ENCODE measurements around the gene HES5. TPM values are rescaled to one million over a fixed set of nuclear protein-coding genes. Genes with fewer than 3 reads are reported as not detected.

The HES5 gene
- total RNA-seq, 6 donors from 2014 or later, result 0.31 to 1.6 (median 0.92) TPM; not detected in 2

DNA sequence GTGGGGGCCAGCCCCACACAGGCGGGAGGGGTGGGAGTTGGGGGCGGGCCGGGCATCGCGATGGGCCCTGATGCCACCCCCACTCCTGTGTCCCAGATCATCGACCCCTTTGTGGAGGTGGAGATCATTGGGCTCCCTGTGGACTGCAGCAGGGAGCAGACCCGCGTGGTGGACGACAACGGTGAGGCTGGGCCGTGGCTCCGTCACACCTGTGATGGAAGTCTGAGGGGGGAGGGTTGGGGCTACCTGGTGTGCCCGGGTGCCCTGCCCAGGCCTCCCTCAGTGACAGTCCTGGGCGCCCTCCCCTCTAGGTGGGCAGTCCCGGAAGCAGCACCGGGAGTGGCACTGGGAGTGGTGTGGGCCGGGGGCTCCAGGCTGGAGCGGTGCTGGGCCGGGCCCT is 31.4 kb downstream of the HES5 start:
- ATAC-seq (ENCODE audit: low FRiP score in 2 of 2), result no peak
- Histone ChIP-seq H3K4me1 (peaks cover 0 to 13% (median 7%) of the 10 kb centered on the region in 4 donors), H3K9me3 (no peaks in the 10 kb centered on the region), H3K36me3 (no peaks in the 10 kb centered on the region), H3K27me3 (peaks cover 0 to 7% (median 0%) of the 10 kb centered on the region in 4 donors), H3K4me3 (no peak overlapping the region), H3K27ac (no peak overlapping the region)
- TF ChIP-seq POLR2A (IDR thresholded peaks at IDR 0.05) (no peak), EP300 (IDR thresholded peaks at IDR 0.05) (no peak), POLR2AphosphoS5 (IDR thresholded peaks at IDR 0.05) (no peak)
- TF ChIP-seq, protein P1, sequence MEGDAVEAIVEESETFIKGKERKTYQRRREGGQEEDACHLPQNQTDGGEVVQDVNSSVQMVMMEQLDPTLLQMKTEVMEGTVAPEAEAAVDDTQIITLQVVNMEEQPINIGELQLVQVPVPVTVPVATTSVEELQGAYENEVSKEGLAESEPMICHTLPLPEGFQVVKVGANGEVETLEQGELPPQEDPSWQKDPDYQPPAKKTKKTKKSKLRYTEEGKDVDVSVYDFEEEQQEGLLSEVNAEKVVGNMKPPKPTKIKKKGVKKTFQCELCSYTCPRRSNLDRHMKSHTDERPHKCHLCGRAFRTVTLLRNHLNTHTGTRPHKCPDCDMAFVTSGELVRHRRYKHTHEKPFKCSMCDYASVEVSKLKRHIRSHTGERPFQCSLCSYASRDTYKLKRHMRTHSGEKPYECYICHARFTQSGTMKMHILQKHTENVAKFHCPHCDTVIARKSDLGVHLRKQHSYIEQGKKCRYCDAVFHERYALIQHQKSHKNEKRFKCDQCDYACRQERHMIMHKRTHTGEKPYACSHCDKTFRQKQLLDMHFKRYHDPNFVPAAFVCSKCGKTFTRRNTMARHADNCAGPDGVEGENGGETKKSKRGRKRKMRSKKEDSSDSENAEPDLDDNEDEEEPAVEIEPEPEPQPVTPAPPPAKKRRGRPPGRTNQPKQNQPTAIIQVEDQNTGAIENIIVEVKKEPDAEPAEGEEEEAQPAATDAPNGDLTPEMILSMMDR (IDR thresholded peaks at IDR 0.05), result no peak
- WGBS, 2 donors, result 64 to 79% methylated on average over 6 to 19 of the region's 19 CpGs
- no peak for DNase-seq

GRCh38 chr1:2497891-2498290 is 32.2 kb downstream of the HES5 start:
- no peak overlapping the region for H3K27ac ChIP-seq
- peaks cover 0 to 7% (median 0%) of the 10 kb centered on the region in 4 donors for H3K27me3 ChIP-seq
- H3K36me3 ChIP-seq, result no peaks in the 10 kb centered on the region
- WGBS, 2 donors, result 40 to 59% methylated on average over 1 to 3 of the region's 4 CpGs
- TF ChIP-seq, protein P1 (IDR thresholded peaks at IDR 0.05), result no peak
- TF ChIP-seq POLR2AphosphoS5 (IDR thresholded peaks at IDR 0.05), result no peak
- H3K4me1 ChIP-seq, result peaks cover 0 to 9% (median 7%) of the 10 kb centered on the region in 4 donors
- ATAC-seq (ENCODE audit: low FRiP score in 2 of 2) (no peak), DNase-seq (no peak)
- no peak overlapping the region for H3K4me3 ChIP-seq
- H3K9me3 ChIP-seq, result no peaks in the 10 kb centered on the region

DNA sequence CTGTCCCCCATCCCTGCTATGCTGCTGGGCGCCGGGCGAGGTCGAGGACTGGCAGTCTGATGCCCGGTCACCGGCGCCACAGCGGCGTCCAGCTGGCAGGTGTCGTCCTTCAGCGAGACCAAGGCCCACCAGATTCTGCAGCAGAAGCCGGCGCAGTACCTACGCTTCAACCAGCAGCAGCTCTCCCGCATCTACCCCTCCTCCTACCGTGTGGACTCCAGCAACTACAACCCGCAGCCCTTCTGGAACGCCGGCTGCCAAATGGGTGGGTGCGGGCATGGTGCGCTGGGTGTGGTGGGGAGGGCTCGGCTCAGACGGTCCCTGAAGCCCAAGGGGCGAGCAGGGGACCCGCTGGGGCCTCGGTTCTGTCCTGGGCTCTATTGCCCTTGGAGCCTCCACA is 33.3 kb downstream of the HES5 start:
- no peaks in the 10 kb centered on the region for H3K27me3 ChIP-seq
- no peak overlapping the region for H3K27ac ChIP-seq
- peaks cover 0 to 9% (median 7%) of the 10 kb centered on the region in 4 donors for H3K4me1 ChIP-seq
- 90 to 92% methylated on average over 13 to 26 of the region's 26 CpGs for WGBS, 2 donors
- no peaks in the 10 kb centered on the region for H3K36me3 ChIP-seq
- no peaks in the 10 kb centered on the region for H3K9me3 ChIP-seq
- no peak for DNase-seq
- no peak for ATAC-seq (ENCODE audit: low FRiP score in 2 of 2)
- H3K4me3 ChIP-seq, result no peak overlapping the region
- TF ChIP-seq EP300 (IDR thresholded peaks at IDR 0.05) (no peak), POLR2AphosphoS5 (IDR thresholded peaks at IDR 0.05) (no peak), POLR2A (IDR thresholded peaks at IDR 0.05) (no peak)
- TF ChIP-seq, protein P1 (IDR thresholded peaks at IDR 0.05), result no peak

DNA sequence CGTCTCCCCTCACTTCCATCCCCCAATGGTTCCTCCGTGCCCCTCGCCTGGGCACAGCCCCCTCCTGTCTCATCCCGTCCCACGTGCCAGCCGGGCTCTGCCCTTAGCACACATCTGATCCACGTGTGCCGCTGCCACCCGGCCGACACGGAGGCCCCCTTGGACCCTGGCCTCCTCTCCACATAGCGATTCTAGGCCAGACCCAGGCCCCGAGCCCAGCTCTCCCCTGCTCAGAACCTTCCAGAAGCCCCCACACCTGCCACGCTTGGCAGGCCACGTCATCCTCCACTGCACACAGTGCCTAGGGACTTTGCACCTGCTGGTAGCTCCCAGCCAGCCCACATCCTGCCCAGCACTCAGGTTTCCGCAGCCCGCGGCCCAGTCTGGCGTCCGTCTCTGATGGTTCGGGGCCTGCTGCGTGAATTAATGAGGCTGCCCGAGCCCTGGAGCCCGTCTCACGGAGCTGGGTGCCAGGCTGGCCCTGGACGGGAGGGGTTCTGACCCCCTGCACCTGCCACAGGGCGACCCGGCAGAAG is 33.9 kb downstream of the HES5 start:
- H3K4me1 ChIP-seq, result peaks cover 0 to 9% (median 7%) of the 10 kb centered on the region in 4 donors
- TF ChIP-seq, protein P1 (IDR thresholded peaks at IDR 0.05), result no peak
- no peak for TF ChIP-seq POLR2AphosphoS5 (IDR thresholded peaks at IDR 0.05)
- no peaks in the 10 kb centered on the region for H3K9me3 ChIP-seq
- DNase-seq, result no peak
- H3K4me3 ChIP-seq, result no peak overlapping the region
- no peak for ATAC-seq (ENCODE audit: low FRiP score in 2 of 2)
- no peaks in the 10 kb centered on the region for H3K36me3 ChIP-seq
- no peaks in the 10 kb centered on the region for H3K27me3 ChIP-seq
- 85% methylated on average over 21 to 27 of the region's 28 CpGs for WGBS, 2 donors
- H3K27ac ChIP-seq, result no peak overlapping the region

GRCh38 chr1:2495546-2495945 is 34.5 kb downstream of the HES5 start:
- Histone ChIP-seq H3K4me3 (no peak overlapping the region), H3K27me3 (no peaks in the 10 kb centered on the region), H3K4me1 (peaks cover 0 to 9% (median 6%) of the 10 kb centered on the region in 4 donors), H3K36me3 (no peaks in the 10 kb centered on the region), H3K27ac (no peak overlapping the region), H3K9me3 (no peaks in the 10 kb centered on the region)
- ATAC-seq (ENCODE audit: low FRiP score in 2 of 2) (no peak), DNase-seq (no peak)
- TF ChIP-seq POLR2AphosphoS5 (IDR thresholded peaks at IDR 0.05), result no peak
- no peak for TF ChIP-seq POLR2A (IDR thresholded peaks at IDR 0.05)
- TF ChIP-seq, protein P1 (IDR thresholded peaks at IDR 0.05), result no peak
- TF ChIP-seq EP300 (IDR thresholded peaks at IDR 0.05), result no peak
- WGBS, 2 donors, result 89 to 93% methylated on average over 6 to 11 of the region's 12 CpGs

Data from upper lobe of left lung (tissue), 6 donors.